Neural cell (in vitro differentiated cells): ENCODE data around the gene PLAAT2. TPM values are rescaled to one million over a fixed set of nuclear protein-coding genes. Genes with fewer than 3 reads are reported as not detected.

Experiments
- H2AFZ ChIP-seq: fragments of 200-600, 300-800 bp; sonication (generic), shearing (Covaris generic); 2 replicates; pipeline ENCODE4 v1.6.0; 2014; ENCODE audit warnings: low read depth, mild to moderate bottlenecking, antibody characterized with exemption, low read length, moderate library complexity
- H3F3A ChIP-seq: fragments of 200-600 bp; shearing (Covaris generic); 2 replicates; pipeline ENCODE4 v1.6.1; 2016; ENCODE audit warnings: mild to moderate bottlenecking, moderate library complexity, mixed read lengths, antibody characterized with exemption, low read length; ENCODE audit not compliant: insufficient read depth, poor library complexity, severe bottlenecking
- H3K27ac ChIP-seq: fragments of 200-600, 300-800 bp; sonication (generic), shearing (Covaris generic); 2 replicates; pipeline ENCODE4 v1.5.1; 2014; ENCODE audit warnings: mild to moderate bottlenecking, low read length, moderate library complexity
- H3K27me3 ChIP-seq: fragments of 300-800, 200-600 bp; sonication (generic), shearing (Covaris generic); 2 replicates; pipeline ENCODE4 v1.6.0; 2014; ENCODE audit warnings: mild to moderate bottlenecking, low read depth, low read length, moderate library complexity; ENCODE audit not compliant: insufficient read depth
- H3K36me3 ChIP-seq: fragments of 300-800, 200-600 bp; sonication (generic), shearing (Covaris generic); 2 replicates; pipeline ENCODE4 v1.5.1; 2014; ENCODE audit warnings: mild to moderate bottlenecking, antibody characterized with exemption, low read length, moderate library complexity; ENCODE audit not compliant: insufficient read depth
- H3K4me2 ChIP-seq: fragments of 300-800, 200-600 bp; sonication (generic), shearing (Covaris generic); 2 replicates; pipeline ENCODE4 v1.6.0; 2014; ENCODE audit warnings: mild to moderate bottlenecking, low read length
- H3K4me3 ChIP-seq: fragments of 300-800, 200-600 bp; sonication (generic), shearing (Covaris generic); 2 replicates; pipeline ENCODE4 v1.5.1; 2014; ENCODE audit warnings: mild to moderate bottlenecking, low read length, moderate library complexity
- H3K79me2 ChIP-seq: fragments of 200-600 bp; shearing (Covaris generic); replicated peaks from 2 replicates; pipeline ENCODE4 v1.6.0; 2014; ENCODE audit warnings: mild to moderate bottlenecking, low read length, moderate library complexity; ENCODE audit not compliant: insufficient read depth
- H3K9ac ChIP-seq: fragments of 300-800, 200-600 bp; sonication (generic), shearing (Covaris generic); 2 replicates; pipeline ENCODE4 v1.6.1; 2016; ENCODE audit warnings: mild to moderate bottlenecking, low read length, mixed read lengths
- H3K9me2 ChIP-seq: fragments of 200-600 bp; shearing (Covaris generic); 2 replicates; pipeline ENCODE4 v1.6.1; 2016; ENCODE audit warnings: mild to moderate bottlenecking, low read length, mixed read lengths; ENCODE audit not compliant: insufficient read depth
- H3K9me3 ChIP-seq: fragments of 200-600, 300-800 bp; sonication (generic), shearing (Covaris generic); 2 replicates; pipeline ENCODE4 v1.6.1; 2016; ENCODE audit warnings: mild to moderate bottlenecking, mixed run types, low read length, moderate library complexity, mixed read lengths
- H4K20me1 ChIP-seq: fragments of 200-600 bp; shearing (Covaris generic); 2 replicates; pipeline ENCODE4 v1.6.1; 2016; ENCODE audit warnings: mild to moderate bottlenecking, mixed run types; ENCODE audit not compliant: insufficient read depth
- CTCF ChIP-seq: fragments of 450-650 bp; IDR thresholded peaks from 2 replicates; pipeline ENCODE4 v1.5.1; 2014; ENCODE audit warnings: antibody characterized with exemption, mild to moderate bottlenecking, moderate library complexity; ENCODE audit not compliant: poor library complexity, severe bottlenecking
- EP300 ChIP-seq: fragments of 450-650 bp; conservative IDR thresholded peaks from 2 replicates; pipeline ENCODE4 v1.6.1; 2014; ENCODE audit warnings: antibody characterized with exemption, mild to moderate bottlenecking, moderate library complexity; ENCODE audit not compliant: poor library complexity, severe bottlenecking
- EZH2 ChIP-seq: fragments of 200-600, 300-800 bp; shearing (Covaris generic), sonication (generic); IDR thresholded peaks from 2 replicates; pipeline ENCODE4 v1.6.1; 2014; ENCODE audit warnings: antibody characterized with exemption, low read length, borderline replicate concordance, mild to moderate bottlenecking; ENCODE audit not compliant: insufficient read depth, poor library complexity, severe bottlenecking
- MXI1 ChIP-seq: fragments of 450-650 bp; conservative IDR thresholded peaks from 2 replicates; pipeline ENCODE4 v1.6.1; 2014; ENCODE audit warnings: antibody characterized with exemption, mild to moderate bottlenecking; ENCODE audit not compliant: poor library complexity, severe bottlenecking
- POLR2AphosphoS5 ChIP-seq: IDR thresholded peaks from 2 replicates; pipeline ENCODE4 v1.6.1; 2012
- RAD21 ChIP-seq: fragments of 450-650 bp; conservative IDR thresholded peaks from 2 replicates; pipeline ENCODE4 v1.6.1; 2014; ENCODE audit warnings: antibody characterized with exemption, mild to moderate bottlenecking, moderate library complexity
- REST ChIP-seq: IDR thresholded peaks from 2 replicates; pipeline ENCODE4 v1.6.1; 2012; ENCODE audit warnings: borderline replicate concordance
- SMC3 ChIP-seq: fragments of 450-650 bp; conservative IDR thresholded peaks from 2 replicates; pipeline ENCODE4 v1.6.1; 2014; ENCODE audit warnings: antibody characterized with exemption, mild to moderate bottlenecking, moderate library complexity; ENCODE audit not compliant: poor library complexity
- TAF1 ChIP-seq: IDR thresholded peaks from 2 replicates; pipeline ENCODE4 v1.6.1; 2012; ENCODE audit warnings: low read depth
- polyA plus RNA-seq: library from polyadenylated mRNA; depleted of rRNA; stranded (reverse); fragments of >200 nt; gene quantifications from 2 replicates; pipeline ENCODE4 v1.2.3, GENCODE V29; 2014

Gene PLAAT2
- polyA plus RNA-seq, 1 donor from 2014 or later = not detected

DNA sequence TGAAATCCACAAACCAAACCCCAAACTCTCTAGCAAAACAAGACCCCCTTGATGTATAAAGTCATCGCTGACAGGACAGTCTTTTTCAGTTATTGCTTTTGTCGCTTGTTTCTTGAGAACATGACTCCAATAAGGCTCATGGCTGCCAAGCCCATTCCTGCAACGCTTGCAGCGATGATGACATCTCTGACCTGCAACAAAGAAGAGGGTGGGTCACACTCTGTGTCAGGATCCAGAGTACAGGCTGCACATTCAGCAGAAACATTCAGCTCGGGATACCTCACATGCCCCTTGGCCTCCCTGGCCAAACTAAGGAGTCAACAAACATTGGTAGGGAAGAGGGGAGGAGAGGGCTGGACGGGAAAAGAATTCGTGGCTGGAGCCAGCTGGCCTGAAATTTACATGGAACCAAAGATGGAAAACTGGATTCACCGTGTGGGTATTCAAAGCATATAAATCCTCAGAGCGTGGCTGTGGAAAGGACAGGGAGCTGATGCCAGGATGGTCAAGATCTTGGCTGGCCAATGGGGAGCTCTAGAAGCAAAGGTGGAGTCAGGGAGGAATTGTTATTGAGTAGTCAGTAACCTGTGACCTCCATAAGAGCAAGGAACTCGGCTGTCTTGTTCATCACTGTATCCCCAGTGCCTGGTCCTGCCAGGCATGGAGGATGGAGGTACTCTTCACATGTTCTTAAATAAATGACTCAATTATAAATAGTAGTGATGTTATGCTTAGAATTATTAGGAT, 11.8 kb upstream of the PLAAT2 start:
- Histone ChIP-seq H3K9me2 (no peaks in the 10 kb centered on the region), H3K4me3 (no peak overlapping the region), H3K27ac (no peak overlapping the region), H3F3A (no peaks in the 10 kb centered on the region), H3K36me3 (no peaks in the 10 kb centered on the region), H3K27me3 (no peaks in the 10 kb centered on the region), H3K9ac (no peak overlapping the region), H3K9me3 (no peaks in the 10 kb centered on the region), H3K79me2 (no peaks in the 10 kb centered on the region), H4K20me1 (no peaks in the 10 kb centered on the region), H2AFZ (no peak overlapping the region), H3K4me2 (no peak overlapping the region)
- TF ChIP-seq EP300 (no peak), POLR2AphosphoS5 (no peak), CTCF (no peak), REST (no peak), RAD21 (no peak)

- H3K79me2 ChIP-seq = no peaks in the 10 kb centered on the region
- H3K27ac ChIP-seq = no peak overlapping the region
- H4K20me1 ChIP-seq = no peaks in the 10 kb centered on the region
- no peaks in the 10 kb centered on the region for H3K27me3 ChIP-seq
- no peak overlapping the region for H3K9ac ChIP-seq
- no peaks in the 10 kb centered on the region for H3K36me3 ChIP-seq
- no peak overlapping the region for H3K4me2 ChIP-seq
- no peaks in the 10 kb centered on the region for H3F3A ChIP-seq
- H3K4me3 ChIP-seq = no peak overlapping the region
- no peaks in the 10 kb centered on the region for H3K9me2 ChIP-seq
- no peaks in the 10 kb centered on the region for H3K9me3 ChIP-seq
- H2AFZ ChIP-seq = no peak overlapping the region
- TF ChIP-seq CTCF (no peak), RAD21 (no peak), EZH2 (no peak), POLR2AphosphoS5 (no peak), EP300 (no peak), SMC3 (no peak), TAF1 (no peak), REST (no peak), MXI1 (no peak)
Observed at GRCh38 chr11:63573881-63574855, 11.0 kb upstream of the PLAAT2 start.
